SKM-1 treated with dmso at 0.1 percent for 144 hours (cell line): ENCODE data around the gene DYNC1LI2.

ENCODE experiments used
- DNase-seq: peaks from one replicate; lab custom pipeline; 2025; ENCODE audit not compliant: unreplicated experiment; lab: John Stamatoyannopoulos, UW

DYNC1LI2 gene

GRCh38 chr16:66740533-66740932 is 10.9 kb downstream of the DYNC1LI2 start:
- no peak for DNase-seq

GRCh38 chr16:66740010-66740409 is 11.4 kb downstream of the DYNC1LI2 start:
- DNase-seq: peak; percentile 46

GRCh38 chr16:66735891-66736290 is 15.5 kb downstream of the DYNC1LI2 start:
- no peak for DNase-seq

- no peak for DNase-seq
Observed at GRCh38 chr16:66731101-66731500, 20.3 kb downstream of the DYNC1LI2 start.

- no peak for DNase-seq
Observed at GRCh38 chr16:66728804-66729203, 22.6 kb downstream of the DYNC1LI2 start.

GRCh38 chr16:66728117-66728787 is 23.2 kb downstream of the DYNC1LI2 start:
- DNase-seq: peak; percentile 74

- no peak for DNase-seq
Observed at GRCh38 chr16:66720766-66721165, 30.6 kb downstream of the DYNC1LI2 start.

GRCh38 chr16:66719246-66719645 is 32.2 kb downstream of the DYNC1LI2 start:
- no peak for DNase-seq

- no peak for DNase-seq
Observed at GRCh38 chr16:66717776-66718175, 33.6 kb downstream of the DYNC1LI2 start.

- DNase-seq: peak; percentile 39
Observed at GRCh38 chr16:66717112-66717675, 34.2 kb downstream of the DYNC1LI2 start.

GRCh38 chr16:66714654-66715307 is 36.6 kb downstream of the DYNC1LI2 start:
- DNase-seq: no peak

- DNase-seq: no peak
Observed at GRCh38 chr16:66714062-66714461, 37.3 kb downstream of the DYNC1LI2 start.

- DNase-seq: no peak
Observed at GRCh38 chr16:66713076-66713475, 38.3 kb downstream of the DYNC1LI2 start.

GRCh38 chr16:66712512-66712911 is 38.9 kb downstream of the DYNC1LI2 start:
- DNase-seq: no peak

GRCh38 chr16:66711581-66711980 is 39.8 kb downstream of the DYNC1LI2 start:
- no peak for DNase-seq

- DNase-seq: no peak
Observed at GRCh38 chr16:66706506-66706880, 44.9 kb downstream of the DYNC1LI2 start.

- no peak for DNase-seq
Observed at GRCh38 chr16:66705790-66706505, 45.5 kb downstream of the DYNC1LI2 start.

GRCh38 chr16:66703406-66704215 is 47.8 kb downstream of the DYNC1LI2 start:
- no peak for DNase-seq

GRCh38 chr16:66701516-66701915 is 49.9 kb downstream of the DYNC1LI2 start:
- DNase-seq: no peak

GRCh38 chr16:66701026-66701425 is 50.4 kb downstream of the DYNC1LI2 start:
- DNase-seq: peak; percentile 5

GRCh38 chr16:66699898-66700297 is 51.5 kb downstream of the DYNC1LI2 start:
- no peak for DNase-seq
